Stimulated activated CD8-positive, alpha-beta memory T cell treated with anti-CD3 and anti-CD28 coated beads, Interleukin-4, amount 100 ng/mL, for 4 hours (primary cell): ENCODE results near the gene CD93.

Experiments
- DNase-seq, 2 donors: peaks; one replicate each; pipeline ENCODE4 v3.0.0-alpha.2; 2020; ENCODE audit warnings: low read depth in 2 of 2, low spot score in 1 of 2

The CD93 gene

GRCh38 chr20:23100720-23101107, 14.6 kb upstream of the CD93 start:
- no peak for DNase-seq

DNA sequence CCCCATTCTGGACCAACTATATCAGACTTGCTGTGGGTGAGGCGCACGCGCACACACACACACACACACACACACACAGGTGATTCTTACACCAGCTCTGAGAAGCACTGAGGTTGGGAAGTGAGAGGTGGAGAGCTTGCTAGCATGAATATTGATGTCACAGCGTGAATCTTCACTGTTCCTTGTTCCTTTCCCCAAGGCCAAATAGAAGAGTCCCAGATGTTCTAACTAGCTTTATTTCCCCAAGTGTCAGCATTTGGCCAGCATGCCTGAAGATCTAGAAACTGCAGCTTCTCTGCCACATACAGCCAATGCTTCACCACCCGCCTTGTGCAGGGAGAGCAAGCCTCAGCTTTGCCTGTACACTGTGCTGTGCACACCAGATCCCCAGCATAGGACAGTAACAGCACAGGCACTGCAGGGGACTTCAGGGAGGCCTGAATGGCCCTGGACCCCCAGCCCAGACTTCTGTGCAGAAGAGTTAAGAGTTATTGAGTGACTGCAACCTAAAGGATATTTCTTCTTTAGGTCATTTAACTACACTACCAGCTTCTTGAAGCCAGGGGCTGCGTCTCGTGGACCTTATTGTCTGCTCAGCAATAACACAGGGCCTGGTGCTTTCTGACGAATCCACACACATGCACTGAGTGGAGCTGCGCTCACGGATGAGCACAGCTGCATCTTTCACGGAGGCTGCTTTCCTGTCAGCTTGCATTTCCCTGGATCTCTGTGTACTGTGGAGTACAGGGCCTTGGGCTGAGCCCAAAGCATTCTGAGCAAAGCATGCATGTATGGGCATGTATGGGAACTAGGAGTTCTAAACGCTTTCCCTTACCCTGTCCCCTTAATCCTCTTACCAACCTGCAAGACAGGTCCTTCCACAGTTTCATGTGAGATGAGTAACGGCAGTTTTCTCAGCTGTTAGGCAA, 13.9 kb upstream of the CD93 start:
- no peak for DNase-seq

GRCh38 chr20:23097636-23098580, 11.8 kb upstream of the CD93 start:
- no peak for DNase-seq

- DNase-seq: no peak
Observed at GRCh38 chr20:23096986-23097520, 10.9 kb upstream of the CD93 start.

DNA sequence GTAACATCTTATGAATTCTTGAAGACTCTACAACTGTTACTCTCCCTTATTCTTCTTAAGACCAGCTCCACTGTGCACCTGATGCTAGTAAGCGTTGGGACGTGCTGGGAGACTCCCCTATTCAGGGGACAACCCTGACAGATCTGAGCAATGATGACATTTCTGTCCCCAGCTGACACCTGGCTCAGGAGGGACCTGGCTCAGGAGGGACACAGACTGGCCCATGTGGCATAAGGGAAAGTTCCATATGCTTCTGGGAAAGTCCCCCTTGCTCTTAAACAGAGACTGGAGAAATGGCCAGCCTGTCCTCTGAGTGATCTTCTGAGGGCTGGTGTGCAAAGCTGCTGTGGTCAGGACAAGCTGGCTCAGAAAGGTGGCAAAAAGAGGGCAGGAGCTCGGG, 10.0 kb upstream of the CD93 start:
- no peak for DNase-seq

GRCh38 chr20:23095499-23095898, 9.4 kb upstream of the CD93 start:
- no peak for DNase-seq

DNA sequence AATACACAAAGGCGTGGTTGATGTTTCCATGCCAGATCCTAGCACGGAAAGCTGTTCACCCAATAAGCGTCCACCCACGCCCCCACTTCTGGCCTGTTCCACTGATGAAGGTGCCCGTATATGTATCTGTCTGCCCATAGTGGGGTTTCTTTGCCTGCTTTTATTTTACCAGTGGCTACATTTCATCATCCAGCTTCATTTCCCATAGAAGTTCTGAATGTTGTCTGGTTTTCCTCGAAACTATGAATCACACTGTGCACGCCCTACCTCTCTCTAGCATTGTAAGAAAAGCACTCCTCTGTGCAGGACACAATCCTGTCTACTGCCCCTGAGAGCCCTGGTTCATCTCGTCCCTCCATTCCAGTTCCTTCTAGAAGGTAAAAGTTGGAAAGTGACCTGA, 8.8 kb upstream of the CD93 start:
- DNase-seq: no peak

GRCh38 chr20:23094213-23094896, 8.2 kb upstream of the CD93 start:
- no peak for DNase-seq

- DNase-seq: no peak
Observed at GRCh38 chr20:23093613-23094012, 7.5 kb upstream of the CD93 start.

DNA sequence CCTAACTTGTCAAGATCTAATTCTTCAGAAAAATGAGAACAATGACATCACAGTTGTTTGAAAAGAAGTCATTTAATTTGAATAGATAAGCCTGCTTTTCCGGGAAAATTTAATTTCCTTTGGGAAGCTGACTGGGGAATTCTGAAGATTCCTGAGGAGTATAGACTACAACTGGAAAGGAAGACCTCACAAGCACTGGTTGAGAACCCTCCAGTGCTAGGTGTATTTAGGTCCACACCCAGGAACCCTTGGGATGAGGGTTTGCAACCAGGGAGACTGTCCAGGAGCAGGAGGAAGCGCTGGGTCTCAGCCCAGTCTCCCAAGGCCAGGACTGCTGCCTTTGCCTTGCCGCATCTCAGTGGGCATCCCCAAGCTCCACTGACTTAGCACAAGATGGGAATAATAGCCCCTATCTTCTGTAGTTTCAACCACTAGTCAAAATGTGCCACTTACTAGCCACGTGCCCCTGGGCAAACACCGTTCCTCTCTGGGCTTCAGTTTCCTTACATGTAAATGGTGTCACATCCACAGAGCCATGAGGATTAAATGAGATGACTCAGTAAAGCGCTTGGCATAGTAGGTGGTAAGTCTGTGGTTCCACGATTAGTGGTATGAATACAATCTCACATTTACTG, 6.9 kb upstream of the CD93 start:
- no peak for DNase-seq

DNA sequence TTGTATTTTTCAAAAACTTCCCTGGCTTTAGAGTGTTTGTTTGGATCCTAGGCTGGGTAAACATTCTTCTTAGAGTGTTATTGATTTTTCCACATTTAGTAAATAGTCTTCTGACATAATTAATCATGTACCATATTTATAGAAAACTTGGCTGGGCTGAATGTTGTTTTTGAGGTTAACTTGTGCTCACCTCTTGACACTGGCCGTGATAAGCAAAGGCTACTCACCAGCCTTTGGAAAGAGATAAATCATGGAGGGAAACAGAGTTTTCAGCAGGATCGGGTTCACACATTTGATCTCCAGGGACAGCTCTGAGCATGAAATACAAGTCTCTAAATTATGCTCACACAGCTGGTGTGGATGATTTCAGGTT, 6.2 kb upstream of the CD93 start:
- no peak for DNase-seq

- DNase-seq: no peak
Observed at GRCh38 chr20:23091721-23092383, 5.7 kb upstream of the CD93 start.

GRCh38 chr20:23090878-23091277, 4.8 kb upstream of the CD93 start:
- no peak for DNase-seq

DNA sequence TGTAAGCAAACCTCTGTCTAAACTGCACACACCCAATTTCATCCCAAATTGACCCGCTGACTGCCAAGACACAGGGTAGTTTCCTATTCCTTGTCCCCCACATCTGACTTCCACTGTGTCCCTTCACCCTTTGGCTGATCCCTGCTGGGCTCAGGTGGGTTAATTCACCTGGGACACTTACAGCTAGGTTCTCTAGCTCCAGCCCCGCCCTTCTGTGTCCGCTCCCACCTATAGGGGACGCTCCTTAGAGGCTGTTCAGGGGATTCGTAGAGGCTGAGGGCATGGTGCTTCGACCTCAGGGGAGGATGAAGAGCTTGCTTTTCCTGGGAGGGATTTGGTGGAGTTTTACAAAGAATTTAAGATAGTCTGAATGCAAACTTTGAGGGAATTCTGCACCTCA, 4.0 kb upstream of the CD93 start:
- no peak for DNase-seq

- DNase-seq: no peak
Observed at GRCh38 chr20:23088866-23089265, 2.7 kb upstream of the CD93 start.

DNA sequence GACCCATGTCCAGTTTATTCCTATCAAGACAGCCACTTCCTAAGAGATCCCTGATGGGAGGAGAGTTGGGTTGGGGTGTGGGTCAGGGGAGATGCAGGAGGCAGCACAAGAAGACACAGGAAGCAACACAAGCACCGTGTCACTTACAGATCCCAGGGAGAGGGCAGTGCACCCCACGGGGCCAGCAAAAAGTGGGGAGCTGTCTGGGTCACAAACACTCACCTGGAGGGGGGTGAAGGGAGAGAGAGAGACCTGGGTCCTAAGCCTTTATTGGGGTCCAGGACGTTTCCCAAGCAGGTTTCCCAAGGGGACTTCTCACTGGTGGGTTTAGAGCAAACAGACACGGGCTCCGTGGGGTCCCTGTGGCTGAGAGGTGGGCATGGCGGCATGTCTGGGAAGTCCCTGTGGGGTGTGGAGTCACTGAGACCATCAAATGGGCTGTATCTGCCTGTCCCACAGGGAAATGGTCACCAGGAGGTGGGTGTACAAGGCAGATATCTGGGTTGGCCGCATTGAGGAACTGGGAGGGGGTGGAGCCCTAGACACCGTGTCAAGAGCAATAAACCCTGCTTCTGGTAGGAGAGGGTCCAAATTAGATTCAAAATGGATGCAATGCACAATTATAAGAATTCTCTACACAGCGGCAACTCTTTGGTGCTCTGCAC, 1.6 kb upstream of the CD93 start:
- no peak for DNase-seq

DNA sequence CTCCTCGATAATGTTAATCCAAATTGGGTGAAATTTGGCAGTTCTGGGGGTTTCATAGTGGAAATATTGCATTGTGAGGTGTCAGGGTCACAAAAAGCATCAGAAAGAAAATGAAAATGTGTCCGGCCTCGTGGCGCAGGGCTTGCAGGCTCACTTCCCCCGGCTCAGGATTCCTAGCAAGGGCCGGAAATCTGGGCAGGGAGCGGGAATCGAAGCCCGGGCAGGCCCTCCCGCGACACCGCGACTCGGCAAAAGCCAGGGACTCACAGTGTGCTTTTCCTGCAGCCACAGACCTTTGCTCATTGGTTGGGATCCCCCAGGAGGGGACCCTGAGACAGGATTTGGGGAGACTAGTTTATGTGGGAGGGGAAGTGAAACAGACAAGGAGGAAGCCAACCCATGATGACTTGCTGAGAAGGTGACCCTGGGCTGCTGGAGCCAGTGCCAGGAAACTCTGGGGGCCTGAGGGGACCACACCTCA, 847 bp upstream of the CD93 start:
- DNase-seq: no peak

DNA sequence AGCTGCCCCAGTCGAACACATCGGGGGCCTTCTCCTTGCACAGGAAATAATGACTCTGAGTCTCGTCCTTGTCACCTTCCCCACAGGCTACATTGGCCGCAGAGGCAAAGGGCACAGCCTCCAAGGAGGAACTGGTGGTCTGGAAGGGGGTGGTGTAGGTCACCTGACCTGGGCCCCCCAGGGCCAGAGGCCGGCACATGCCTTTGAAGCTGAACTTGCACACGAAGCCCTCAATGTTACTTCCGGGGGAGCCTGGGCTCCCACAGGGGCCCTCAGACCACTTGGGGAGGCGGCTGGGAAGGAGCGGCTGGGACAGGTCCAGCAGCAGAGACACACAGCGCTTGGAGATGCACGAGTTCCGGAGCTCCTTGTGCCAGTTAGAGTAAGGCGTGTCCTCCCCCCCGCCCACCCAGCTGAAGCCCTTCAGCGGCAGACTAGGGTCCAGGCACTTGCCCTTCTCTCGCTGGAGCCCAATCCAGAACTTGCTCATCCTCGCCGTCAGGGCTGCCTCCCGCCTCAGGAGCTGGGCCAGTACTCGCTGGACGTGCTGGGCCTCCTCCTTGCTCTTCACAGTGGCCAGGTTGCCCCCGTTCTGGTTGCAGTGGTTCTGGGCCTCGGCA, 578 bp downstream of the CD93 start:
- DNase-seq: no peak

- DNase-seq: no peak
Observed at GRCh38 chr20:23084845-23085365, 1.2 kb downstream of the CD93 start.
